OCI-LY3 (cell line): Measurements from ENCODE around the gene DOK1.

ENCODE experiments used
- EZH2phosphoT487 ChIP-seq: fragments of 200-600 bp; shearing (Covaris generic); IDR thresholded peaks from 2 replicates; pipeline ENCODE4 v1.6.1; 2018; ENCODE audit warnings: antibody characterized with exemption, mixed run types, low read depth
- TF ChIP-seq, protein P1 (sequence below): fragments of 200-600, 300-600 bp; sonication (generic); IDR thresholded peaks from 2 replicates; pipeline ENCODE4 v1.5.1; 2014; ENCODE audit warnings: antibody characterized with exemption, low read length, low read depth

DNA sequence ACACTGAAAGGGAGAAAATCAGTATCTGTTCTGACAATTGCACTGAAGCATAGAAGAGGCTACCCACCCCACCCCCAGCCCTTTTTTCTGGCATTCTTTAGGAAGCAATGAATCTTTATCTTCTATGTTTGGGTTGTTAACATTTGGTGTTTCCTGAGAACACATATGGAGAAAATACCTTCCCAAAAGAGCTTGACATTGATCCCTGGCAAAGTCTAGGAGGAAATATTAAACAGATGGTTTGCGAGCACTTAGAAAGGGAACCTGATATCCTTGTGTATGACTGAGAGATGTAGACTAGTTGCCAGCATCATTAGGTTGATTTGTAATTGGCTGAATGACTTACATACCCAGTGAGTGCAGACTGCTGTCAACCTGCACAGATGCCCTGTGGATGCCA, 42.9 kb downstream of the DOK1 start:
- TF ChIP-seq, protein P1, sequence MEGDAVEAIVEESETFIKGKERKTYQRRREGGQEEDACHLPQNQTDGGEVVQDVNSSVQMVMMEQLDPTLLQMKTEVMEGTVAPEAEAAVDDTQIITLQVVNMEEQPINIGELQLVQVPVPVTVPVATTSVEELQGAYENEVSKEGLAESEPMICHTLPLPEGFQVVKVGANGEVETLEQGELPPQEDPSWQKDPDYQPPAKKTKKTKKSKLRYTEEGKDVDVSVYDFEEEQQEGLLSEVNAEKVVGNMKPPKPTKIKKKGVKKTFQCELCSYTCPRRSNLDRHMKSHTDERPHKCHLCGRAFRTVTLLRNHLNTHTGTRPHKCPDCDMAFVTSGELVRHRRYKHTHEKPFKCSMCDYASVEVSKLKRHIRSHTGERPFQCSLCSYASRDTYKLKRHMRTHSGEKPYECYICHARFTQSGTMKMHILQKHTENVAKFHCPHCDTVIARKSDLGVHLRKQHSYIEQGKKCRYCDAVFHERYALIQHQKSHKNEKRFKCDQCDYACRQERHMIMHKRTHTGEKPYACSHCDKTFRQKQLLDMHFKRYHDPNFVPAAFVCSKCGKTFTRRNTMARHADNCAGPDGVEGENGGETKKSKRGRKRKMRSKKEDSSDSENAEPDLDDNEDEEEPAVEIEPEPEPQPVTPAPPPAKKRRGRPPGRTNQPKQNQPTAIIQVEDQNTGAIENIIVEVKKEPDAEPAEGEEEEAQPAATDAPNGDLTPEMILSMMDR, result no peak
- no peak for TF ChIP-seq EZH2phosphoT487
